HG02610 (cell line): ENCODE measurements around the gene TVP23C.
"Not testable (repeated sequence)": the region's sequence is repeated elsewhere in the genome, so short reads cannot be mapped to it uniquely, and the experiment has no call there.

Experiments used
- ATAC-seq: cut with Tn5 transposase; IDR thresholded peaks from one replicate; pipeline ENCODE4 v1.9.1; 2021; ENCODE audit warnings: mild to moderate bottlenecking, moderate library complexity; ENCODE audit not compliant: unreplicated experiment

Gene TVP23C

GRCh38 chr17:15533122-15533521, 30.2 kb downstream of the TVP23C start:
- ATAC-seq: not testable (repeated sequence)

- not testable (repeated sequence) for ATAC-seq
Observed at GRCh38 chr17:15526292-15527218, 36.7 kb downstream of the TVP23C start.

DNA sequence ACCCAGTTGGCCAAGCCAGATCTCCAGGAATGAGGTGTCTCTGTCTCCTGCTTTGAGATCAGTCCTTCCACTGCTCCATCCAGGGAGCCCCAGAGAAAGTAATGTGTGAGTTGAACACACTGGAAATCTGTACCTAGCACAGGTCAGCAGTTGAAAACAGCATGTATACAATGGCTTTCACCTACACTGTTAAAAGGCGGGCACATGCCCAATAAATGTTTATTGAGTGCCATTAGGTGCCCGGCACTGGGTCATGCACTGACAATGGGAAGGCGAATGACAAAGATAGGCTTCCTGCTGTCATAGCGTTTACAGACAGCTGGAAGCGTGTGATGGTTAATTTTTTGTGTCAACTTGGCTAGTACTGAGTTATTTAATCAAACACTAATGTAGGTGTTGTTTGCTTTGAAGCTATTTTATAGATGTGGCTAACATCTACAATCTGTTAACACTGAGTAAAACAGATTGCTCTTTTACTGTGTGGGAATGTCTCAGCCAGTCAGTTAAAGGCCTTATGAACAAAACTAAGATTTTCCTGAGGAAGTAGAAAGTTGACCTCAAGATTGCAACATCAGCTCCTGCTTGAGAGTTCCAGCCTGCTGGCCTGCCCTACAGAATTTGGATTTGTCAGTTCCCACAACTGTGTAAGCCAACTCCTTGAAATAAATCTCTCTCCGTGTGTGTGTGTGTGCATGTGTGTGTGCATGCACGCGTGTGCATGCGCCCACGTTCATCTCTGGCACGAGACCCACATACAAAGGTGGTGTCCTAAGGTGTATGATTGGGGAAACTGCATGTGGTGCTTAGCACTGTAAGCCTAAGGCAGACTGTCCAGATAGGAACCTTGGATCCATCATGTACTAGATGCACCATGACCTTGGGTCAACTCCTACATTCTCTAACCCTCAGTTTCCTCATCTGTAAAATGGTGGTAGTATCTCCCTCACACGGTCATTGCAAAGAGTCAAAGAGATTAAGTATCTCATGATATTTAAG, 38.0 kb downstream of the TVP23C start:
- not testable (repeated sequence) for ATAC-seq

GRCh38 chr17:15516150-15516549, 47.1 kb downstream of the TVP23C start:
- no peak for ATAC-seq

DNA sequence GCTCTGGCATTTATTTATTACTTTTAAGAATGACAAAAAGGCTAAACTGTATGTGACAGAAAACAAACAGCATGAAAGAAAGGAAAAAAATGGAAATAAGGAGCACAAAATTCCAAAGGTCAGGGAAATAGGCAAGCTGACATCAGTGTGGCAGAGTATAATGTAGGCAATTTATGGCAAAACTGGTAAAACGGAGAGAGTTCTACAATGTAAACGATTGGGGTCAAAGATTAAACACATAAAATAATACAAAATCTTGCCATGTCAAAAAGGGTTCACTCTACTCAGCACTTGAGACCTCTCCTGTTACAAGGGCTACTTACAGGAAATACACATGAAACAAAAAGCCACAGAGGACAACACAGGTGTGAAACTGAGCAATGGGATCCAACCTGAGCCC, 48.8 kb downstream of the TVP23C start:
- ATAC-seq: no peak

- no peak for ATAC-seq
Observed at GRCh38 chr17:15513856-15514459, 49.3 kb downstream of the TVP23C start.

GRCh38 chr17:15513058-15513791, 50.1 kb downstream of the TVP23C start:
- ATAC-seq: no peak

DNA sequence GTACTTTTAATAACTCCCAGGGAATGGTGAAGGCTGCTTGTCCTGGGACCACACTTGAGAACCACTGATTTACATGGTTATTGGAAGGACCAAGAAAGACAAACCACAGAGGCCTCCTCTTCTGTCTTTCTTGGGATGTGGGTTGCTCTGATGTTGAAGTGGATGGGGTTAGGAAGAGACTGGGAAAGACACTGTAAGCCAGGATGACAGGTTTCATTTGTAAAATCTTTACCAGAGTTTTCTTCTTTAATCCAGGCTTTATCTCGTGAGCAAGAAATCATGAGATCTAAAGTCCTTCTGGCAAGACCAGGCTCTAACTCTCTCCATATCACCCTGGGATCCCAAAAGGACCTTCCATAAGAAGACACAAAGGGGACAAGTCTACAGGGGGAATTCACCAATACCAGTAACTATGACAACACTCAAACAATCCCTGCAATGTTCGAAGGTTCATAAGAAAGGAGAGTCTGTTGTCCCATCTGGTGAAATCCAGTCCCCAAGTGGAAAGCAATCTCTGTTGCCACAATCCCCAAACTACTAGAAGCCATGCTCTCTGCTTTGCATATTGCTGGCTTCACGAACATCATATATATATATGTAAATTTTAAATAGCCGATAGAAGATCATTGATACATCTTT, 51.1 kb downstream of the TVP23C start:
- no peak for ATAC-seq

DNA sequence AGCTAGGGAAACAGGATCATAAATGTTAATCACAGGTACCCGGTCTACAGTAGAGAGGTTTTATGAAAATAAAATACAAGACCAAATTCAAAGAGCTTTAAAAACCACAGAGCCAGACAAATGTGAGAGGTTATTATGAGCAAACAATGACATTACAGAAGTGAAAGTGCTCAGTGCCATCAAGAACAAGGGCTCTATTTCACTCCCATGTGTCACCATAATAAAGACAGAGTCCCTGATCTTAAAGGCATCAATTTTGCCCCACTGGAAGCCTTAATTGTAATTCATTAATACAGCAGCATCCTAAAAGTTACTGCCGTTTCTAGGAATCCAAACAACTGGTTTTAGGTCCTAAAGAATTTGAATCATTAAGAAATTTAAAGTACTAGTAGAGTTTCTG, 52.1 kb downstream of the TVP23C start:
- ATAC-seq: no peak

- ATAC-seq: no peak
Observed at GRCh38 chr17:15510361-15510760, 52.9 kb downstream of the TVP23C start.

DNA sequence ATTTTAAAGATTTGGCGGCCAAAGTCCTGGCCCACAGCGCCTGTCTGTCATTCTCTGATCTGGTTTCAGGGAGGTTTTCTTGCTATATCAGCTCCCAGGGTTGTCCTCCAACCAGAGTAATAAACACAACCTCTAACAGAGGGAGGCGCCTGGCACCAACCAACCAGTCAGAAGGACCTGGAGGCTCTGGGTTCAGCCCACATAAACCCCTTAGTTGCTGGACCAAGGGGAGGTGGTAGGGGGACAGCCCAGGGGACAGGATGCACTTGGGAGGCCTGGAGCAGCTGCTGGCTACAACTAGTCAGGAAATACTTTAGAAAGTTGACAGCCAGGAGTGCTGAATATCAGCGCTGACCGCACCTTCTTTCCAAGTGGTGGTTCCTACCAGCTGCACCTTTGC, 54.2 kb downstream of the TVP23C start:
- no peak for ATAC-seq

- no peak for ATAC-seq
Observed at GRCh38 chr17:15508466-15508865, 54.8 kb downstream of the TVP23C start.

- ATAC-seq: no peak
Observed at GRCh38 chr17:15507896-15508295, 55.4 kb downstream of the TVP23C start.

GRCh38 chr17:15507001-15507400, 56.3 kb downstream of the TVP23C start:
- ATAC-seq: no peak

DNA sequence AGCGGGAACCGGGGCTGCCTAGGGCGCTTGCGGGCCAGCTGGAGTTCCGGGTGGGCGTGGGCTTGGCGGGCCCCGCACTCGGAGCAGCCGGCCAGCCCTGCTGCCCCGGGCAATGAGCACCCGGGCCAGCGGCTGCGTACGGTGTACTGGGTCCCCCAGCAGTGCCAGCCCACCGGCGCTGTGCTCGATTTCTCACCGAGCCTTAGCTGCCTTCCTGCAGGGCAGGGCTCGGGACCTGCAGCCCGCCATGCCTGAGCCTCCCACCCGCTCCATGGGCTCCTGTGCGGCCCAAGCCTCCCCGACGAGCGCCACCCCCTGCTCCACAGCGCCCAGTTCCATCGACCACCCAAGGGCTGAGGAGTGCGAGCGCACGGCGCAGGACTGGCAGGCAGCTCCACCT, 57.6 kb downstream of the TVP23C start:
- ATAC-seq: not testable (repeated sequence)

DNA sequence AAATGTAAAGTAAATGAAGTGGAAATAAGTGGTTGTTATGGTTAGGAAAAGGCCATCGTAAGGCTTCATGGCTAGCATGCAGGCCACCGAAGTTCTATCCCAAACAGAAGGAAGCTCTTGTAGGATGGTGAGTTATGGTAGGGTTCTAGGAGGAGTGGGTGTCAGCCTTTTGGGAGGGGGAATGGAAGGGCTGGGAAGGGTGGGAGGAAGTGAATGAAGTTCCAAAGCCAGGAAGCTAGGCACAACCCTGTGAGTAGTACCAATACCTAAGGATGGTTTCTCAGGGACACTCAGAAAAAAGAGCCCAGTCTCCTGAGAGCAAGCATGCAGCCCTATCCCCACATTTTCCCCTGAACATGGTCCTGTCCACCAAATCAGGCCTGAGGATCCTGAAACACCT, 59.6 kb downstream of the TVP23C start:
- no peak for ATAC-seq

- ATAC-seq: peak; percentile 76
Observed at GRCh38 chr17:15502369-15503112, 60.7 kb downstream of the TVP23C start.

DNA sequence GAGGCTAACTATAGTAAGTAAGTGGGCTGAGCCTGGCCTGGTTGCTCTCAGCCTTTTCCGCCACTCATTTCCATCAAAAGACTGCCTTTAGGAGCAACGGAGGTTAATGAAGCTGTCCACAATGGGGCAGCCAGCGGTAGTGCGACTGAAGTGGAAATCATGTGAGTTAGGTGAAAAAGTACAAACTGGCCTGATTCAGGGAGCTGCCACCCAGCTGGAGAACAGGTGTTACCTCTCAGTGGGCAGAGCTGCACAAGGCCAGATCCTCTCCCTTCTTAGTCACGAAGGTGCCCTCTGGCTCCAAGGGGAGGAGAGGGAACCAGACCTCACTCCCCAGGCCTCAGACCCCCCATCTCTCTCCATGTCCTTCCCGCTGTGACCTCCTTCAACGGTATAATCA, 61.5 kb downstream of the TVP23C start:
- ATAC-seq: no peak

- ATAC-seq: no peak
Observed at GRCh38 chr17:15501282-15501681, 62.0 kb downstream of the TVP23C start.
